GM13977 (cell line): Measurements from ENCODE around the gene KCNQ5.

ENCODE experiments used
- DNase-seq: peaks from one replicate; pipeline ENCODE4 v3.0.0; 2012; ENCODE audit warnings: low spot score
- CTCF ChIP-seq: IDR thresholded peaks from 2 replicates; pipeline ENCODE4 v1.5.1; 2012; ENCODE audit warnings: mild to moderate bottlenecking, control low read depth; ENCODE audit not compliant: insufficient read depth; ENCODE audit errors: extremely low read depth, missing control alignments
- in situ Hi-C: fragments of 300-500 bp; cut with MboI; formaldehyde crosslinking; loops from one replicate; pipeline ENCODE4 v1.12.0; 2022; ENCODE audit warnings: low sequenced_read_pairs, low pct_unique_long_range_greater_than_20kb, mixed read lengths, inconsistent platforms; ENCODE audit not compliant: unreplicated experiment

The KCNQ5 gene

GRCh38 chr6:72955666-72956065, 333.8 kb downstream of the KCNQ5 start:
- TF ChIP-seq CTCF: no peak
- no peak for DNase-seq
- in situ Hi-C loops: no loop called here

- no peak for TF ChIP-seq CTCF
- no peak for DNase-seq
- in situ Hi-C loops: no loop called here
Observed at GRCh38 chr6:72956272-72956671, 334.4 kb downstream of the KCNQ5 start.

GRCh38 chr6:72959821-72960220, 338.0 kb downstream of the KCNQ5 start:
- no peak for DNase-seq
- TF ChIP-seq CTCF: no peak
- in situ Hi-C loops: no loop called here

GRCh38 chr6:72963946-72964345, 342.1 kb downstream of the KCNQ5 start:
- in situ Hi-C loops: no loop called here
- TF ChIP-seq CTCF: no peak
- DNase-seq: no peak

- DNase-seq: no peak
- no peak for TF ChIP-seq CTCF
- in situ Hi-C loops: no loop called here
Observed at GRCh38 chr6:72966628-72967280, 344.9 kb downstream of the KCNQ5 start.

GRCh38 chr6:72967329-72967728, 345.5 kb downstream of the KCNQ5 start:
- TF ChIP-seq CTCF: no peak
- in situ Hi-C loops: no loop called here
- DNase-seq: no peak
